Mesendoderm (in vitro differentiated cells): ENCODE data around the gene NRXN3.
"Not testable (repeated sequence)": the region's sequence is repeated elsewhere in the genome, so short reads cannot be mapped to it uniquely, and the experiment has no call there.

Source experiments
- DNase-seq: peaks from one replicate; pipeline ENCODE4 v3.0.0; 2013
- H2AK5ac ChIP-seq: 2 replicates; pipeline ENCODE4 v1.6.1; 2013; ENCODE audit warnings: low read length, inconsistent platforms
- H2BK120ac ChIP-seq: 2 replicates; pipeline ENCODE4 v1.6.1; 2013; ENCODE audit warnings: low read depth, mild to moderate bottlenecking, low read length, moderate library complexity, mixed read lengths
- H2BK15ac ChIP-seq: replicated peaks from 2 replicates; pipeline ENCODE4 v1.6.1; 2013; ENCODE audit warnings: low read depth, mild to moderate bottlenecking, moderate library complexity
- H2BK5ac ChIP-seq: 2 replicates; pipeline ENCODE4 v1.6.1; 2013; ENCODE audit warnings: low read length, inconsistent platforms
- H3K18ac ChIP-seq: 2 replicates; pipeline ENCODE4 v1.6.1; 2013; ENCODE audit warnings: mild to moderate bottlenecking, low read length, mixed read lengths
- H3K23ac ChIP-seq: one replicate; pipeline ENCODE4 v1.6.1; 2013; ENCODE audit warnings: low read length
- H3K27ac ChIP-seq: 2 replicates; pipeline ENCODE4 v1.5.1; 2013; ENCODE audit warnings: low read depth, mild to moderate bottlenecking, inconsistent platforms, low read length, moderate library complexity
- H3K27me3 ChIP-seq: 2 replicates; pipeline ENCODE4 v1.6.1; 2013; ENCODE audit warnings: low read length, control low read depth, mild to moderate bottlenecking, inconsistent platforms; ENCODE audit not compliant: insufficient read depth, poor library complexity
- H3K36me3 ChIP-seq: 2 replicates; pipeline ENCODE4 v1.6.1; 2013; ENCODE audit warnings: low read length, inconsistent platforms; ENCODE audit not compliant: control insufficient read depth, insufficient read depth
- H3K4ac ChIP-seq: one replicate; pipeline ENCODE4 v1.6.1; 2013; ENCODE audit warnings: low read depth, mild to moderate bottlenecking, low read length, moderate library complexity
- H3K4me1 ChIP-seq: 2 replicates; pipeline ENCODE4 v1.6.1; 2013; ENCODE audit warnings: low read depth, low read length, inconsistent platforms; ENCODE audit not compliant: control insufficient read depth
- H3K4me2 ChIP-seq: 2 replicates; pipeline ENCODE4 v1.6.1; 2013; ENCODE audit warnings: low read length
- H3K4me3 ChIP-seq: 2 replicates; pipeline ENCODE4 v1.5.1; 2013; ENCODE audit warnings: mild to moderate bottlenecking, low read length
- H3K56ac ChIP-seq: one replicate; pipeline ENCODE4 v1.6.1; 2013; ENCODE audit warnings: low read length
- H3K79me1 ChIP-seq: 2 replicates; pipeline ENCODE4 v1.6.1; 2013; ENCODE audit warnings: low read length, inconsistent platforms
- H3K79me2 ChIP-seq: 2 replicates; pipeline ENCODE4 v1.6.1; 2013; ENCODE audit warnings: mild to moderate bottlenecking, low read length; ENCODE audit not compliant: control insufficient read depth, insufficient read depth
- H3K9ac ChIP-seq: 2 replicates; pipeline ENCODE4 v1.6.1; 2013; ENCODE audit warnings: low read length, inconsistent platforms
- H4K5ac ChIP-seq: one replicate; pipeline ENCODE4 v1.6.1; 2013; ENCODE audit warnings: low read length
- H4K8ac ChIP-seq: one replicate; pipeline ENCODE4 v1.6.1; 2013; ENCODE audit warnings: low read depth, mild to moderate bottlenecking, control low read depth, low read length, moderate library complexity
- WGBS: extraction: QIAGEN DNeasy Blood & Tissue Kit; methylation state at CpG from one replicate; pipeline ENCODE4 v1.1.7; 2013; ENCODE audit warnings: low lambda C conversion rate, missing lambda C conversion rate; ENCODE audit not compliant: insufficient coverage; ENCODE audit errors: extremely low coverage; 5-methylcytosine and 5-hydroxymethylcytosine counted together

Gene NRXN3

GRCh38 chr14:79017561-79017960 is 847.4 kb downstream of the NRXN3 start:
- no peak overlapping the region for H4K5ac ChIP-seq
- no peak overlapping the region for H2BK15ac ChIP-seq
- no peak overlapping the region for H3K18ac ChIP-seq
- H3K56ac ChIP-seq: no peak overlapping the region
- no peaks in the 10 kb centered on the region for H3K79me2 ChIP-seq
- no CpG with 5 or more reads among the region's 4 CpGs for WGBS
- no peak overlapping the region for H3K23ac ChIP-seq
- H4K8ac ChIP-seq: no peak overlapping the region
- H3K27ac ChIP-seq: no peak overlapping the region
- no peaks in the 10 kb centered on the region for H3K79me1 ChIP-seq
- no peaks in the 10 kb centered on the region for H3K36me3 ChIP-seq
- H2BK120ac ChIP-seq: no peak overlapping the region
- H3K9ac ChIP-seq: no peak overlapping the region
- H3K4me3 ChIP-seq: no peak overlapping the region
- H3K4me2 ChIP-seq: no peak overlapping the region
- no peaks in the 10 kb centered on the region for H3K4me1 ChIP-seq
- H3K4ac ChIP-seq: no peak overlapping the region
- no peak overlapping the region for H2AK5ac ChIP-seq
- no peak overlapping the region for H2BK5ac ChIP-seq
- no peaks in the 10 kb centered on the region for H3K27me3 ChIP-seq
- DNase-seq: no peak

- Histone ChIP-seq H3K9ac (no peak overlapping the region), H4K8ac (no peak overlapping the region), H3K23ac (no peak overlapping the region), H2AK5ac (no peak overlapping the region), H4K5ac (no peak overlapping the region), H2BK15ac (no peak overlapping the region), H3K18ac (no peak overlapping the region), H3K56ac (no peak overlapping the region), H3K36me3 (no peaks in the 10 kb centered on the region), H3K79me1 (no peaks in the 10 kb centered on the region), H2BK120ac (no peak overlapping the region), H3K27me3 (no peaks in the 10 kb centered on the region), H3K79me2 (no peaks in the 10 kb centered on the region), H3K4me2 (no peak overlapping the region), H3K27ac (no peak overlapping the region), H3K4me3 (no peak overlapping the region), H3K4me1 (no peaks in the 10 kb centered on the region), H3K4ac (no peak overlapping the region), H2BK5ac (no peak overlapping the region)
- DNase-seq: no peak
- no CpG with 5 or more reads among the region's 2 CpGs for WGBS
These were observed 848.7 kb downstream of the NRXN3 start for GRCh38 chr14:79018836-79019235.

- not testable (repeated sequence) for H3K4me1 ChIP-seq, H3K9ac ChIP-seq
These were observed 849.7 kb downstream of the NRXN3 start for GRCh38 chr14:79019898-79020297.

GRCh38 chr14:79021766-79022165 is 851.6 kb downstream of the NRXN3 start:
- H4K5ac ChIP-seq: no peak overlapping the region
- no peaks in the 10 kb centered on the region for H3K79me1 ChIP-seq
- H3K27me3 ChIP-seq: no peaks in the 10 kb centered on the region
- no peak overlapping the region for H3K56ac ChIP-seq
- no peaks in the 10 kb centered on the region for H3K79me2 ChIP-seq
- no peak overlapping the region for H2BK15ac ChIP-seq
- H2AK5ac ChIP-seq: no peak overlapping the region
- no peak overlapping the region for H3K4me2 ChIP-seq
- no peak for DNase-seq
- no peak overlapping the region for H3K23ac ChIP-seq
- H3K18ac ChIP-seq: no peak overlapping the region
- H3K27ac ChIP-seq: no peak overlapping the region
- H3K9ac ChIP-seq: no peak overlapping the region
- H3K36me3 ChIP-seq: no peaks in the 10 kb centered on the region
- no peak overlapping the region for H4K8ac ChIP-seq
- H3K4me1 ChIP-seq: no peaks in the 10 kb centered on the region
- no CpG with 5 or more reads among the region's 1 CpG for WGBS
- no peak overlapping the region for H3K4me3 ChIP-seq
- H3K4ac ChIP-seq: no peak overlapping the region
- no peak overlapping the region for H2BK5ac ChIP-seq
- no peak overlapping the region for H2BK120ac ChIP-seq

More at GRCh38 chr14:79019898-79020297, 849.7 kb downstream of the NRXN3 start:
- H3K36me3 ChIP-seq, H3K23ac ChIP-seq, H3K27ac ChIP-seq, H4K5ac ChIP-seq, H3K4me2 ChIP-seq, H2AK5ac ChIP-seq, H3K79me1 ChIP-seq, DNase-seq, H3K27me3 ChIP-seq, H4K8ac ChIP-seq, H3K79me2 ChIP-seq, H2BK15ac ChIP-seq, H3K4ac ChIP-seq, H2BK120ac ChIP-seq, H3K56ac ChIP-seq, H2BK5ac ChIP-seq, H3K18ac ChIP-seq, H3K4me3 ChIP-seq: not testable (repeated sequence)
- no CpG with 5 or more reads among the region's 1 CpG for WGBS

GRCh38 chr14:79027138-79027537 is 857.0 kb downstream of the NRXN3 start:
- no peaks in the 10 kb centered on the region for H3K4me1 ChIP-seq
- no peak overlapping the region for H4K8ac ChIP-seq
- no peak overlapping the region for H4K5ac ChIP-seq
- DNase-seq: no peak
- no peaks in the 10 kb centered on the region for H3K36me3 ChIP-seq
- no peak overlapping the region for H2BK5ac ChIP-seq
- no peak overlapping the region for H3K27ac ChIP-seq
- no peak overlapping the region for H2BK120ac ChIP-seq
- no CpG with 5 or more reads among the region's 3 CpGs for WGBS
- H3K4me2 ChIP-seq: no peak overlapping the region
- H3K9ac ChIP-seq: no peak overlapping the region
- no peak overlapping the region for H3K18ac ChIP-seq
- H2AK5ac ChIP-seq: no peak overlapping the region
- H3K4me3 ChIP-seq: no peak overlapping the region
- no peaks in the 10 kb centered on the region for H3K27me3 ChIP-seq
- H3K23ac ChIP-seq: no peak overlapping the region
- H2BK15ac ChIP-seq: no peak overlapping the region
- no peak overlapping the region for H3K56ac ChIP-seq
- H3K79me1 ChIP-seq: no peaks in the 10 kb centered on the region
- H3K79me2 ChIP-seq: no peaks in the 10 kb centered on the region
- H3K4ac ChIP-seq: no peak overlapping the region

GRCh38 chr14:79028281-79028680 is 858.1 kb downstream of the NRXN3 start:
- H3K56ac ChIP-seq: no peak overlapping the region
- H3K79me1 ChIP-seq: no peaks in the 10 kb centered on the region
- H3K4me2 ChIP-seq: no peak overlapping the region
- H4K8ac ChIP-seq: no peak overlapping the region
- no peak overlapping the region for H2BK5ac ChIP-seq
- DNase-seq: no peak
- H2AK5ac ChIP-seq: no peak overlapping the region
- no peak overlapping the region for H3K18ac ChIP-seq
- no peak overlapping the region for H2BK120ac ChIP-seq
- no peak overlapping the region for H2BK15ac ChIP-seq
- no CpG with 5 or more reads among the region's 3 CpGs for WGBS
- no peak overlapping the region for H3K4ac ChIP-seq
- H3K79me2 ChIP-seq: no peaks in the 10 kb centered on the region
- no peaks in the 10 kb centered on the region for H3K27me3 ChIP-seq
- no peaks in the 10 kb centered on the region for H3K36me3 ChIP-seq
- H3K9ac ChIP-seq: no peak overlapping the region
- no peak overlapping the region for H4K5ac ChIP-seq
- H3K23ac ChIP-seq: no peak overlapping the region
- no peak overlapping the region for H3K4me3 ChIP-seq
- no peaks in the 10 kb centered on the region for H3K4me1 ChIP-seq
- no peak overlapping the region for H3K27ac ChIP-seq
